Panc1 (cell line): Measurements from ENCODE around the gene FANK1. TPM values are rescaled to one million over a fixed set of nuclear protein-coding genes. Genes with fewer than 3 reads are reported as not detected.

Experiments
- ATAC-seq: fragments of 200-7000 bp; cut with Tn5 transposase; 2 replicates; pipeline ENCODE4 v1.9.1; 2020; ENCODE audit warnings: mild to moderate bottlenecking, moderate library complexity
- BruUV-seq: library from RNA; stranded (reverse); fragments of 400-500 nt; replicated peaks from 2 replicates; lab custom pipeline; 2021; lab: Mats Ljungman, UMichigan
- CTCF ChIA-PET: fragments of 300-600 bp; sonication (Branson Sonifier 250); formaldehyde crosslinking; loops from one replicate; lab custom pipeline; 2022; ENCODE audit warnings: antibody characterized with exemption; lab: Charles Lee
- POLR2A ChIA-PET: fragments of 300-600 bp; sonication (Branson Sonifier 250); formaldehyde crosslinking; loops from one replicate; lab custom pipeline; 2022; ENCODE audit warnings: antibody characterized with exemption; lab: Charles Lee
- DNase-seq: peaks from one replicate; pipeline ENCODE4 v3.0.0-alpha.2; 2010; ENCODE audit warnings: low read depth, low spot score
- H3K27ac ChIP-seq: 2 replicates; pipeline ENCODE4 v1.5.1; 2011; ENCODE audit warnings: mild to moderate bottlenecking, low read length, inconsistent platforms
- H3K27me3 ChIP-seq: fragments of 200-500 bp; sonication (Bioruptor generic); 2 replicates; pipeline ENCODE4 v1.6.0; 2014; ENCODE audit warnings: low read length, inconsistent platforms; ENCODE audit not compliant: control insufficient read depth, insufficient read depth
- H3K36me3 ChIP-seq: fragments of 200-500 bp; sonication (Bioruptor generic); 2 replicates; pipeline ENCODE4 v1.5.1; 2014; ENCODE audit warnings: inconsistent platforms, mild to moderate bottlenecking, low read length, moderate library complexity; ENCODE audit not compliant: control insufficient read depth, insufficient read depth
- H3K4me1 ChIP-seq: 2 replicates; pipeline ENCODE4 v1.5.1; 2011; ENCODE audit warnings: inconsistent platforms, mild to moderate bottlenecking, low read length, moderate library complexity; ENCODE audit not compliant: control insufficient read depth, insufficient read depth
- H3K4me3 ChIP-seq, 2 experiments: 2 replicates each; pipeline ENCODE4 v1.5.1; 2011 to 2012; ENCODE audit warnings: low read depth in 2 of 2, low read length in 2 of 2, mild to moderate bottlenecking in 2 of 2, inconsistent platforms in 1 of 2, moderate library complexity in 1 of 2
- H3K9me3 ChIP-seq: fragments of 200-500 bp; sonication (Bioruptor generic); 2 replicates; pipeline ENCODE4 v1.5.1; 2014; ENCODE audit warnings: low read depth, mild to moderate bottlenecking, inconsistent platforms, low read length, moderate library complexity; ENCODE audit not compliant: control insufficient read depth, insufficient read depth
- CTCF ChIP-seq: fragments of 450-650 bp; IDR thresholded peaks from 2 replicates; pipeline ENCODE4 v1.5.1; 2017; ENCODE audit warnings: mild to moderate bottlenecking
- POLR2AphosphoS5 ChIP-seq: IDR thresholded peaks from 2 replicates; pipeline ENCODE4 v1.6.1; 2012; ENCODE audit warnings: mild to moderate bottlenecking, low read depth, low read length, moderate library complexity
- REST ChIP-seq, 2 experiments: IDR thresholded peaks; 2 replicates each; pipeline ENCODE4 v1.6.1; 2011 to 2012; ENCODE audit warnings: low read depth in 2 of 2, control low read depth in 1 of 2, low read length in 1 of 2, mild to moderate bottlenecking in 1 of 2, moderate library complexity in 1 of 2; ENCODE audit not compliant: insufficient read depth in 1 of 2
- SIN3A ChIP-seq: IDR thresholded peaks from 2 replicates; pipeline ENCODE4 v1.6.1; 2012; ENCODE audit warnings: low read depth, mild to moderate bottlenecking, low read length, moderate library complexity, borderline replicate concordance; ENCODE audit not compliant: insufficient read depth
- TCF7L2 ChIP-seq: IDR thresholded peaks from 2 replicates; pipeline ENCODE4 v1.6.1; 2011; ENCODE audit warnings: mild to moderate bottlenecking, low read depth, low read length, inconsistent platforms
- in situ Hi-C: cut with HindIII; loops from 2 replicates; pipeline ENCODE4 v1.10.0; 2016; ENCODE audit warnings: low sequenced_read_pairs, low pct_unique_long_range_greater_than_20kb
- intact Hi-C: fragments of 100-400 bp; cut with micrococcal nuclease; formaldehyde crosslinking; loops from one replicate; pipeline ENCODE4 v1.10.0; 2022; ENCODE audit not compliant: unreplicated experiment
- total RNA-seq: library from RNA; stranded (reverse); gene quantifications from one replicate; pipeline ENCODE4 v1.2.1, GENCODE V29; 2021; ENCODE audit not compliant: unreplicated experiment

FANK1 gene
- total RNA-seq, 1 experiment from 2014 or later, result 19.1 TPM

- H3K4me1 ChIP-seq, result peaks cover 30% of the 10 kb centered on the region
- no peaks in the 10 kb centered on the region for H3K9me3 ChIP-seq
- TF ChIP-seq TCF7L2, result no peak
- TF ChIP-seq REST (IDR thresholded peaks at IDR 0.05; ENCODE audit: insufficient read depth in 1 of 2, low read depth in 2 of 2, low read length in 1 of 2), result no peak
- TF ChIP-seq CTCF, result no peak
- no peak for TF ChIP-seq POLR2AphosphoS5
- no peak for TF ChIP-seq SIN3A
- in situ Hi-C loops (no loop called here), intact Hi-C loops (loop anchor here (10.0 kb wide), 1 partner anchor 108 kb away; no protein-coding TSS in a partner anchor)
- no peak for DNase-seq
- H3K4me3 ChIP-seq, result no peak overlapping the region
- ChIA-PET CTCF (no interaction called here), POLR2A (no interaction called here)
- no peak for ATAC-seq
- no peaks in the 10 kb centered on the region for H3K27me3 ChIP-seq
- peaks cover 18% of the 10 kb centered on the region for H3K36me3 ChIP-seq
- no TSS peak for BruUV-seq
- no peak overlapping the region for H3K27ac ChIP-seq
These were observed 29.8 kb upstream of the FANK1 start for GRCh38 chr10:125866421-125867029.

- H3K4me3 ChIP-seq, result no peak overlapping the region
- DNase-seq (peak; percentile 74), ATAC-seq (peak; percentile 75)
- H3K27me3 ChIP-seq, result no peaks in the 10 kb centered on the region
- intact Hi-C loops (loop anchor here (10.0 kb wide), 1 partner anchor 106 kb away; no protein-coding TSS in a partner anchor), in situ Hi-C loops (no loop called here)
- CTCF ChIA-PET, result interaction anchor here (0.8 kb wide), 1 partner anchor 14 kb away, joined by 3 read pairs; no protein-coding TSS in a partner anchor
- peak overlapping the region; percentile 76 for H3K27ac ChIP-seq
- POLR2A ChIA-PET, result interaction anchor here (0.7 kb wide), 1 partner anchor 910 kb away, joined by 8 read pairs; no protein-coding TSS in a partner anchor
- TSS peak; percentile 21 for BruUV-seq
- no peaks in the 10 kb centered on the region for H3K9me3 ChIP-seq
- peaks cover 45% of the 10 kb centered on the region for H3K4me1 ChIP-seq
- peaks cover 12% of the 10 kb centered on the region for H3K36me3 ChIP-seq
- TF ChIP-seq SIN3A (no peak), TCF7L2 (peak; percentile 62; the same call in 1 of the 2 replicates), REST (IDR thresholded peaks at IDR 0.05; ENCODE audit: insufficient read depth in 1 of 2, low read depth in 2 of 2, low read length in 1 of 2) (no peak), CTCF (peak; percentile 89), POLR2AphosphoS5 (no peak)
These were observed 27.9 kb upstream of the FANK1 start for GRCh38 chr10:125868372-125868975.
